ENCODE data around the gene NUAK1.

Gene NUAK1

GRCh38 chr12:106108185-106108835, 30.4 kb downstream of the NUAK1 start:
- DNase-seq = no peak

GRCh38 chr12:106107566-106107965, 31.2 kb downstream of the NUAK1 start:
- no peak for DNase-seq

- no peak for DNase-seq
These were observed 31.9 kb downstream of the NUAK1 start for GRCh38 chr12:106106892-106107291.

- DNase-seq = no peak
These were observed 32.6 kb downstream of the NUAK1 start for GRCh38 chr12:106106061-106106566.

- no peak for DNase-seq
These were observed 37.0 kb downstream of the NUAK1 start for GRCh38 chr12:106101803-106102202.

- no peak for DNase-seq
These were observed 40.0 kb downstream of the NUAK1 start for GRCh38 chr12:106098691-106099200.

- no peak for DNase-seq
These were observed 41.7 kb downstream of the NUAK1 start for GRCh38 chr12:106097011-106097410.

GRCh38 chr12:106096376-106096775, 42.4 kb downstream of the NUAK1 start:
- no peak for DNase-seq

GRCh38 chr12:106094304-106094703, 44.5 kb downstream of the NUAK1 start:
- DNase-seq = no peak

GRCh38 chr12:106093246-106093645, 45.5 kb downstream of the NUAK1 start:
- DNase-seq = no peak

- DNase-seq = no peak
These were observed 47.3 kb downstream of the NUAK1 start for GRCh38 chr12:106091446-106091820.

GRCh38 chr12:106090591-106091445, 47.9 kb downstream of the NUAK1 start:
- no peak for DNase-seq

- no peak for DNase-seq
These were observed 48.8 kb downstream of the NUAK1 start for GRCh38 chr12:106089935-106090334.

- DNase-seq = no peak
These were observed 49.8 kb downstream of the NUAK1 start for GRCh38 chr12:106088811-106089485.

- no peak for DNase-seq
These were observed 50.4 kb downstream of the NUAK1 start for GRCh38 chr12:106088246-106088808.

- no peak for DNase-seq
These were observed 52.1 kb downstream of the NUAK1 start for GRCh38 chr12:106086696-106087095.

- no peak for DNase-seq
These were observed 53.5 kb downstream of the NUAK1 start for GRCh38 chr12:106085213-106085612.

- no peak for DNase-seq
These were observed 54.0 kb downstream of the NUAK1 start for GRCh38 chr12:106084759-106085158.

GRCh38 chr12:106084014-106084671, 54.6 kb downstream of the NUAK1 start:
- no peak for DNase-seq

- no peak for DNase-seq
These were observed 56.3 kb downstream of the NUAK1 start for GRCh38 chr12:106082216-106083175.

- no peak for DNase-seq
These were observed 57.1 kb downstream of the NUAK1 start for GRCh38 chr12:106081606-106082005.
